Stimulated activated naive B cell treated with anti-CD40 and anti-IgM and Interleukin-4, amounts not matched to agents 10 μg/mL and 1 μg/mL and 100 μg/mL, for 72 hours (primary cell): ENCODE results near the gene EPM2A.

Experiments used
- ATAC-seq, 2 donors: fragments of 150-1000 bp; cut with Tn5 transposase; replicated peaks; 2 replicates each; pipeline ENCODE4 v1.10.0; 2021; ENCODE audit warnings: moderate library complexity in 1 of 2
- DNase-seq: peaks from one replicate; pipeline ENCODE4 v3.0.0; 2021
- H3K27ac Mint-ChIP-seq: one replicate; pipeline ENCODE4 v1.8.0; 2022; ENCODE audit warnings: mild to moderate bottlenecking, mixed read lengths
- H3K27me3 Mint-ChIP-seq, 2 donors: one replicate each; pipeline ENCODE4 v1.8.0; 2022; ENCODE audit warnings: mixed read lengths in 2 of 2
- H3K36me3 Mint-ChIP-seq, 2 donors: one replicate each; pipeline ENCODE4 v1.8.0; 2022; ENCODE audit warnings: mixed read lengths in 2 of 2, mild to moderate bottlenecking in 1 of 2
- H3K4me1 Mint-ChIP-seq, 2 donors: one replicate each; pipeline ENCODE4 v1.8.0; 2022; ENCODE audit warnings: mixed read lengths in 2 of 2, mild to moderate bottlenecking in 1 of 2
- H3K4me3 Mint-ChIP-seq, 2 donors: one replicate each; pipeline ENCODE4 v1.8.0; 2022; ENCODE audit warnings: mild to moderate bottlenecking in 2 of 2, mixed read lengths in 2 of 2, moderate library complexity in 1 of 2
- H3K9me3 Mint-ChIP-seq, 2 donors: one replicate each; pipeline ENCODE4 v1.8.0; 2022; ENCODE audit warnings: mixed read lengths in 2 of 2, mild to moderate bottlenecking in 1 of 2

The EPM2A gene

GRCh38 chr6:145600299-145600698, 135.0 kb downstream of the EPM2A start:
- Mint-ChIP-seq H3K9me3 (peaks cover 0 to 2% of the 10 kb centered on the region in 2 donors), H3K4me1 (no peaks in the 10 kb centered on the region), H3K27me3 (no peaks in the 10 kb centered on the region), H3K36me3 (no peaks in the 10 kb centered on the region), H3K4me3 (no peak overlapping the region), H3K27ac (no peak overlapping the region)
- ATAC-seq, result no peak
- no peak for DNase-seq

- H3K9me3 Mint-ChIP-seq, result peaks cover 4 to 12% of the 10 kb centered on the region in 2 donors
- no peaks in the 10 kb centered on the region for H3K4me1 Mint-ChIP-seq
- DNase-seq (no peak), ATAC-seq (no peak)
- H3K36me3 Mint-ChIP-seq, result no peaks in the 10 kb centered on the region
- H3K27ac Mint-ChIP-seq, result no peak overlapping the region
- no peaks in the 10 kb centered on the region for H3K27me3 Mint-ChIP-seq
- no peak overlapping the region for H3K4me3 Mint-ChIP-seq
Measured at GRCh38 chr6:145588981-145589380, 146.3 kb downstream of the EPM2A start.

- Mint-ChIP-seq H3K36me3 (no peaks in the 10 kb centered on the region), H3K4me1 (no peaks in the 10 kb centered on the region), H3K27me3 (no peaks in the 10 kb centered on the region), H3K27ac (no peak overlapping the region), H3K4me3 (no peak overlapping the region), H3K9me3 (peaks cover 4 to 12% of the 10 kb centered on the region in 2 donors)
- ATAC-seq, result no peak
- no peak for DNase-seq
Measured at GRCh38 chr6:145587334-145587733, 148.0 kb downstream of the EPM2A start.

GRCh38 chr6:145583753-145584152, 151.6 kb downstream of the EPM2A start:
- H3K9me3 Mint-ChIP-seq, result peaks cover 13 to 17% of the 10 kb centered on the region in 2 donors
- H3K4me1 Mint-ChIP-seq, result no peaks in the 10 kb centered on the region
- ATAC-seq (no peak), DNase-seq (no peak)
- H3K27me3 Mint-ChIP-seq, result no peaks in the 10 kb centered on the region
- H3K36me3 Mint-ChIP-seq, result no peaks in the 10 kb centered on the region
- no peak overlapping the region for H3K27ac Mint-ChIP-seq
- no peak overlapping the region for H3K4me3 Mint-ChIP-seq
